ENCODE results near the gene AP1B1.

AP1B1 gene

DNA sequence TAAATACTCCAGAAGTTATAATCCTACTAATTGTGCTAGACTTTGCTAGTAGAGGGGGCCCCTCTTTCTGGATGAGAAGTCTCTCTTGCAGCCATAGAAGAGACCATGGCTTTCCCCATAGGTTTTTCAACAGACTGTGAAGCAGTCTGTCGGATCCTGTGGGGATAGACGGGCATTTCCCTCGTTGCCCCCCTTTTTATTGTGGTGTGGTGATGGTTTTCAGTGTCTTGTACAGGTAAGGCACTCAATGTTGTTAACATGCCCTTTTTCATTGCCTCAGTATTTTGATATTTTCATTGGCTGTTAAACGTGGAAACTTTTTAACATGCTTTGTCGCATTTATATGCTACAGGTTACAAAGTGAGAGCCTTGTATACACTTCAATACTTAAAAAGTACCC, 98.3 kb downstream of the AP1B1 start:
- no peak for DNase-seq (ENCODE audit: low read depth)
- TF ChIP-seq, protein P1, sequence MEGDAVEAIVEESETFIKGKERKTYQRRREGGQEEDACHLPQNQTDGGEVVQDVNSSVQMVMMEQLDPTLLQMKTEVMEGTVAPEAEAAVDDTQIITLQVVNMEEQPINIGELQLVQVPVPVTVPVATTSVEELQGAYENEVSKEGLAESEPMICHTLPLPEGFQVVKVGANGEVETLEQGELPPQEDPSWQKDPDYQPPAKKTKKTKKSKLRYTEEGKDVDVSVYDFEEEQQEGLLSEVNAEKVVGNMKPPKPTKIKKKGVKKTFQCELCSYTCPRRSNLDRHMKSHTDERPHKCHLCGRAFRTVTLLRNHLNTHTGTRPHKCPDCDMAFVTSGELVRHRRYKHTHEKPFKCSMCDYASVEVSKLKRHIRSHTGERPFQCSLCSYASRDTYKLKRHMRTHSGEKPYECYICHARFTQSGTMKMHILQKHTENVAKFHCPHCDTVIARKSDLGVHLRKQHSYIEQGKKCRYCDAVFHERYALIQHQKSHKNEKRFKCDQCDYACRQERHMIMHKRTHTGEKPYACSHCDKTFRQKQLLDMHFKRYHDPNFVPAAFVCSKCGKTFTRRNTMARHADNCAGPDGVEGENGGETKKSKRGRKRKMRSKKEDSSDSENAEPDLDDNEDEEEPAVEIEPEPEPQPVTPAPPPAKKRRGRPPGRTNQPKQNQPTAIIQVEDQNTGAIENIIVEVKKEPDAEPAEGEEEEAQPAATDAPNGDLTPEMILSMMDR (IDR thresholded peaks at IDR 0.05; ENCODE audit: control insufficient read depth, extremely low read depth, insufficient read depth) = no peak
- H3K4me3 ChIP-seq (ENCODE audit: low read depth, low read length) = no peak overlapping the region

DNA sequence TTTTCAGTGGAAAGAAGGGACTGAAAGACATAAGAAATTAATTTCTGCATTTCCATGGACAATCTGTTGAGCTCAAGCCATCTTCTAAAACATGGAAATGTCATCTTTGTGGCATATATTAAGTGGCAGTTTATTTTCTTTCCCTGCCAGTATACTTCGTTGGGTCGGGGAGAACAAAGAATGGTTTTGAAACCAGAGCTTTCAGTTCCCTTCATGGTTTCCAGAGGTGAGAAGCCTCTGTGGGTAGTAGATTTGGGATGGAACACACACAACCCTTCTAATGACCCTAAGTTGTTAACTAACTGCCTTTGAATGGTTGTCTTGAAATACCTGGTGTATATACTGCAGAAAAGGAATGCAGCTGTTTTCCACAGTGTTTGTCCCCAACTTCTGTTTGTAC, 99.5 kb downstream of the AP1B1 start:
- DNase-seq (ENCODE audit: low read depth) = no peak
- TF ChIP-seq, protein P1 (IDR thresholded peaks at IDR 0.05; ENCODE audit: control insufficient read depth, extremely low read depth, insufficient read depth) = no peak
- H3K4me3 ChIP-seq (ENCODE audit: low read depth, low read length) = no peak overlapping the region

DNA sequence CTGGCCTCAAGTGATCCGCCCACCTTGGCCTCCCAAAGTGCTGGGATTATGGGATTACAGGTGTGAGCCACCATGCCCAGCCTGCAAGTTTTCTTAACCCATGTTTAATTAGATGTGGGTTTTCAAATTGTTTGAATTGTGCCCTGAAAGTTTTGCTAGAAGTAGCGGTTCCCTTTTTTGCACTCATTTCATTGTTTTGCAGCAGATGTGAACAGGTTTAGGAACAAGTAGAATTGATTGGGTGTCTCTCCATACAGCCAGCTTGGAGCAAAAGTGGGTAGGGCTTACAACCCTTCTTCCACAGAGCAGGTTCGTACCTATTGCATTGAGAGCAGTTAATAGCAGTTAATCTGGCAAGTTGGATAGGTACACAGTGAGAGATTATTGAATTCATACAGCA, 104.2 kb downstream of the AP1B1 start:
- DNase-seq (ENCODE audit: low read depth) = no peak
- TF ChIP-seq, protein P1 (IDR thresholded peaks at IDR 0.05; ENCODE audit: control insufficient read depth, extremely low read depth, insufficient read depth) = no peak
- no peak overlapping the region for H3K4me3 ChIP-seq (ENCODE audit: low read depth, low read length)

DNA sequence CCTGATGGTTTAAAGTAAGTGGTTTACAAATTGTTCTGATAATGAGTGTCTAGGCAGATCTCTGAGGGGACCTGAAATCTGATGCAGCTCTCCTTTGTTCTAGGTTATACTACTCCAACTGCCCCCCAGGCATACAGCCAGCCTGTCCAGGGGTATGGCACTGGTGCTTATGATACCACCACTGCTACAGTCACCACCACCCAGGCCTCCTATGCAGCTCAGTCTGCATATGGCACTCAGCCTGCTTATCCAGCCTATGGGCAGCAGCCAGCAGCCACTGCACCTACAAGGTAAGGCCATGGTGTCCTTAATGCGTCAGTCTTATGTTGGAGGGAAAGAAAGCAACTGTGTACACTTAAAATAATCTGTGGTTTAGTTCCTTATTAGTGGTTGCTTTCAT, 110.4 kb downstream of the AP1B1 start:
- TF ChIP-seq, protein P1 (IDR thresholded peaks at IDR 0.05; ENCODE audit: control insufficient read depth, extremely low read depth, insufficient read depth) = no peak
- H3K4me3 ChIP-seq (ENCODE audit: low read depth, low read length) = no peak overlapping the region
- DNase-seq (ENCODE audit: low read depth) = no peak
